ENCODE results near the gene GMCL1.

DNA sequence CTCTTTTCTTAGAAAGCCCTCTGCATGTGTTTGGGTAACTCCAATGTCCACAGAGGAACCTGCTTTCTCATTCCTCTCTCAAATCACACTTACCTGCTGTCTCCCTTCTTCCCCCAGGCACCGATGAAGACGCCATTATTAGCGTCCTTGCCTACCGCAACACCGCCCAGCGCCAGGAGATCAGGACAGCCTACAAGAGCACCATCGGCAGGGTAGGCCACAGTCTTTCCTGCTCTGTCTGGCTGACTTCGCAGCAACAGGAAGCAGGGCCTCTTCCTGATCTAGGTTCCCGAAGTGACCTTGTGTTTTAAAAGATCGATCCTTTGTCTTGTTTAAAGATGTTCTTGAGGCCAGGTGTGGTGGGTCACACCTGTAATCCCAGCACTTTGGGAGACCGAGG lies 25.0 kb upstream of the GMCL1 start:
- no peak for TF ChIP-seq CTCF (IDR thresholded peaks at IDR 0.05)
- no peak for TF ChIP-seq TCF7L2 (IDR thresholded peaks at IDR 0.05; ENCODE audit: low read depth, low read length)
- TF ChIP-seq SIN3A (IDR thresholded peaks at IDR 0.05; ENCODE audit: borderline replicate concordance, insufficient read depth, low read depth, low read length), result no peak

Data from Panc1 (cell line).